NCI-H1105 treated with DMSO at 0.1 percent for 48 hours (cell line): ENCODE measurements around the gene KLK5.
A peak's percentile ranks its signal among the peaks of the same experiment; 100 is the strongest.
"Not testable (repeated sequence)": the region's sequence is repeated elsewhere in the genome, so short reads cannot be mapped to it uniquely, and the experiment has no call there.

Source experiments
- DNase-seq: peaks from one replicate; lab custom pipeline; 2025; lab: John Stamatoyannopoulos, UW

The KLK5 gene

DNA sequence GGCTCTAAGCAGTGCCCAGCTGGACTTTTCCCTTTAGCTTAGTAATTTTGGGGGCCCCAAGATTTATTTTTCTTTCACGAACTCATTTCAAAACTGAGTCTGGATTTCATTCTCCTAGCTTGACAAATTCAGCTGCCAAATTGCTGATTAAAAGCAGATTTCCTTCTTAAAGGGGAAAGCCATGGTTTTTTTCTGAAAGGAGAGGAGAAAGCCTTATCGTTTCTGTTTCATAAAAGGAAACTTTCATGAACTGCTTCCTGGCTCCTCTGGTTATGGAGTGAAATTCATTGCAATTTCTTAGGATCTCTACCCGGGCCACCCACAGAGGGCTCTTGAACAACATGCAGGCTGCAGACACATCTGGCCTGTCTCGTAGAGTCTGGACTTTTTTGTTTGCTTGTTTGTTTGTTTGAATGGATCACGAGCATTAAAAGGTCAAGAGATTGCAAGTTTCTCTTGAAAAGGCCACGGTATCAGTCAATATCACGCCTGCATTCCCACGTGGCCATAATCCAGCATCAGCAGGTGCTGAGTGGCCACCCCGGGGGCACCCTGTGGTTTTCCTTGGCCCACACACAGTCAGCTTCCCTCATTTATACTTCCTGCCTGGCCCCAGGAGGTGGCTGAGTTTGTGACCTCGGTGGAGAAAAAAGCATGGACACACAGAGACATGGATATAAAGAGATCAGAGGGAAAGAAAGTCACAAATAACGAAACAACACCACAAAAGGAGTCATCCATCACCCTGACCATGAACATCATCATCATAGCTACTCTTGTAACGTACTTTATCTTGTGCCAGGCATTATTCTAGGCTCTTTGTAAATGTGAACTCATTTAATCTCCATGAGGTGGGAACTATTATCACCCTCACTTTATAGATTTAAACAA is 31.2 kb downstream of the KLK5 start:
- DNase-seq: no peak

DNA sequence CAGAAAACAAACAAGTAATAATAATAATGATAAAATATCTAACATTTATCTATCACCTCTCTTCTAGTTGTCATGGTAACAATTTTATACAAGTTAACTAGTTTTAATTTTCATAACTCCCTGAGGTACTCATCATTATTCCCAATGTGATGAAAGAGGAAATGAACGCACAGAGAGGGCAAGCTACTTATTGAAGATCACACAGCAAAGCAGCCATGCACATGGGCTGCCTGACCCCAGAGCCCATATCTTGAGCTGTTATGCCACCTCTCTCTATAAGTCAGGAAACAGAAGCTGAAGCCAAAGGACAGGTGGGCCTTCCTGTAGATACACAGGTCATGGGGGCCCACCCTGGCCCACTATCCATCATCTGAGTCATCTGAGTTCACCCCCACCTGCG is 36.8 kb downstream of the KLK5 start:
- no peak for DNase-seq

DNA sequence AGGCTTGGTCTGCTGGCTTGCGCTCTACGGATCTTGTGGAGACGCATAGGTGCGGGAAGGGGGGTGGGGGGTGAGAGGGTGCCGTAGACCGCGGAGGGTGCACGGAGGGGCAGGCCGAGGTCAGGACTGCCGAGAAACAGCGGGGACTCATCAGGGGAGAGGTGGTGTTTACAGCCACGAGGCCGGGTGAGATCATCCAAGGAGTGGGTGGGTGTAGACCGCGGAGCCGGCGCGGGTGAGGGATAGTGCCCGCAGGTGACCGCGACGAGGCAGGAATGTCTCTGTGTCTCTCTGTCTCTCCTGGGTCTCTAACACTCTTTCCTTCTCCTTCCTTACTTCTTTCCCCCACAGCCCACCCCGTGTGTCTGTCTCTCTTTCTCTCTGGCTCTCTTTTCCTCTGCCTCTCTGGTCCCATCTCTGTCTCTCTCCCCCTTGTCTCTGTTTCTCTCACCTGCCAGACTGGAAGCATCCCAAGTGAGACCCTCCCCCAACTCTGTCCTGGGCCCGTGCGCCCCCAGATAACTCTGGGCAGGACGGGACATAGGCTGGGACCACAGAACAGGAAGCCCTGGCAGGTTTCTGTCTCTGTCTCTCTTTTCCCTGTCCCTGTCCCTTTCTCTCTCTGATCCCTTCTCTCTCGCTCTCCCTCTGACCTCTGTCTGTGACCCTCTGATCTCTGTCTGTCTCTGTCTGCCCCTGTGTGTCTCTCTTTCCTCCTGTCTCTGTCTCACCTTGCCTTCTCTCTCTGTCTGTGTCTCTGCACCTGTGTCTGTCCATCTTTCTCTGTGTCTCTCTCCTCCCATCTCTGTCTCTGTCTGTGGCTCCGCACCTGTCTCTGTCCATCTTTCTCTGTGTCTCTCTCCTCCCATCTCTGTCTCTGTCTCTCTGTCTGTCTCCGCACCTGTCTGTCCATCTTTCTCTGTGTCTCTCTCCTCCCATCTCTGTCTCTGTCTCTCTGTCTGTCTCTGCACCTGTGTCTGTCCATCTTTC is 39.8 kb downstream of the KLK5 start:
- DNase-seq: no peak

DNA sequence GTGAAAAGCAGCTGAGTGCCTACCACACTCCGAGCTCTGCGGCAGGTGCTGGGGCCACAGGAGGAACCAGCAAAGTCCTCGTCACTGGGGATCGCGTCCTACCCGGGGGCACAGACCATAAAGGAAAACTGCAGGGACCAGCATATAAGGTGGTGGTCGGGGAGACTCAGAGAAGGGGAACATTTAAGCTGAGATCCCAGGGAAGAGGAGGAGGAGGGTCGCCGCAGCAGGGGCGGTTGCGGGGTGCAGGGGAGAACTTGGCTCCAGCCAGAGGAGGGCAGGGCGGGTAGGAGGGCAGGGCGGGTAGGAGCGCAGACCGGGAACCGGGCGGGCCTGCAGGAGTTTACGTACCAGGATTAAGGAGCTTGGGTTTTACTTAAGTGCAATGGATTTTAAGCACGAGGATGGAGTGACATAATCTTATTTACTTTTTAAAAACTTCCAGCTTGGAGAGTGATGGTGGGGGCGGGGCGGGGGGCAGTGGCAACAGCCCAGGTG is 40.7 kb downstream of the KLK5 start:
- no peak for DNase-seq

DNA sequence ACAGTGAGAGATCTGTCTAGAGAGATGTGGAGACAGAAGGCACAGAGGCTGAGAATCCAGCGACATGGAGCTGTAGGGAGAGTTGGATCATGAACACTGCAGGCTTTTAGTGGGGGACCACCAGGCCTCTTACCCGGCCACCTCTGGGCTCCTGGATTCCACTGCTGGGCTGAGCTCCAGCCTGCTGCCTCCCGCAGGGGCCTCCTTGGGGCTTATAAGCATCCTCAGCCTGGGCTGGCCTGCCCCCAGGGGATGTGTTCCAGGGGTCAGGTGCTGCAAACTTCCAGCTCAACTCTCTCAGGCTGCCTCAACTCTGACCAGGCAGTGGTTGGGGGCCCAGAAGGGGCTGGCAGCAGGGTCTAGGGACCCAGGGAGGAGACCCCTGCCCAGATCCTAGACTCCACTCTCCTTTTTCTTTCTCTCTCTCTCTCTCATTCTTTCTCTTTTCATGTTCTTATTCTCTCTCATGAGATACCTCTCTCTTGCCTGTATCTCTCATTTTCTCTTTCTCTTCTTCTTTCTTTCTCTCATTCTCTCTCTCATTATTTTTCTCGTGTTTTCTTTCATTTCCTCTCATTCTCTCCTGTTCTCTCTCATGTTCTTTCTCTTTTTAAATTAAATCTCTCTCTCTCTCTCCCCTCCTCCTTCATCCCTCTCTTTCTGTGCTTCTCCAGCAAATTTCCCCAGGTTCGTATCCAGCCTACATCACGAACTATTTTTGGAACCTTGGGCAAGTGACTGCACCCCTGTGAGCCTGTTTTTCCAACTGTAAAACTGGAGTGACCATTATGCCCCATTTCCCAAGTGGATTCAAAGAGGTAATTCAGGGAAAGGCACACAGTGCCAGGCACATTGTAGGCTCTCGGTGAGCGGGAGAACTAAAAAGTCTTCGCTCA is 41.4 kb downstream of the KLK5 start, which contains the start of gene KLK4:
Gene KLK4 (minus strand): TSS at position 190 of the 896 bp plus-strand sequence. CDS start 657 bp downstream, outside the sequence.
- DNase-seq: no peak

DNA sequence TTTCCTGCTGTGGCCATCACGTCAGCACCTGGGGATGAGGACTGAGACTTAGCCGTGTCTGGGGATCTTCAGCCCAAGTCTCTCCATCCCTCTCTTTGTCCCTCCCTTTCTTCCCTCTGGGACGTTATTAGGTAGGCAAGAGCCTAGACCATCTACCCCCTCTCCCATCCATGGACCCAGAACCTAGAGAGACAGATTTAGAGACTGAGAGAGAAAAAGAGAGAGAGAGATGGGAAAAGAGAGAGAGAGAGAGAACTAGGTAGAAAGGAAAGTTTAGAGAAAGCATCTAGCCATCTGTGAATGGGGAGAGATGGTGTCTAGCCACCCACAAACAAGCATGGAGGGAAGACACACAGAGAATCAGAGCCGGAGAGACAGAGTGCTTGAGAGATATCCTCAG is 42.1 kb downstream of the KLK5 start:
- no peak for DNase-seq

DNA sequence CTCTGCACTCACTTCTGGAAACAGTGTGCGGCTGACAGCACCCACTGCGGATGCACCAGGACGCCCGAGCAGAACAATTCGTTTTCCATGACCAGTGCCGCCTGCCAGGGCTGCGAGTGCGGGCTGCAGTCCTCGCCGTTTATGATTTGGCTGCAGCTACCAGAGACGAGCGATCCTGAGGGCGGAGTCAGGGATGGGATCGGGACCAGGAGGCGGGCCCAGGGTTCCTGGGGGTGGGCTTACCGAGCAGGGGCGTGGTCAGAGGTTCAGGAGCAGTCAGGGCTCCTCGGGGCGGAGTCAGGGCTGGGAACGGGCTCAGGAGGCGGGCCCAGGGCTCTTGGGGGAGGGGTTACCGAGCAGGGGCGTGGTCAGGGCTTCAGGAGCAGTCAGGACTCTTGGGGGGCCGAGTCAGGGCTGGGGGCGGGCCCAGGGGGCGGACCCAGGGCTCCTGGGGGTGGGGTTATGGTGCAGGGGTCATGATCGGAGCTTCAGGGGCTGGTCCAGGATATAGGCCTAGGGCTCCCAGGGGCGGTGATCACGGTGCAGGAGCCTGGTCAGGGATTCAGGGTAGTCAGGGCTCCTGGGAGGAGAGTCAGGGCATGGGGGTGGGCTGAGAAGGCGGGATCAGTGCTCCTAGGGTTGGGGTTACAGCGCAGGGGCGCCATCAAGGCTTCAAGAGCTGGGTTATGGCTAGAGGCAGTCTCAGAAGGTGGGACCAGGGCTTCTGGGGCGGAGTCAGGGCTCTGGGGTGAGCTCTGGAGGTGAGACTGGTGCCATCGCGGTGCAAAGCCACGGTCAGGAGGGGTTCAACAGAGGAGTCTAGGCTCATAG is 43.4 kb downstream of the KLK5 start:
- peak; percentile 23 for DNase-seq

DNA sequence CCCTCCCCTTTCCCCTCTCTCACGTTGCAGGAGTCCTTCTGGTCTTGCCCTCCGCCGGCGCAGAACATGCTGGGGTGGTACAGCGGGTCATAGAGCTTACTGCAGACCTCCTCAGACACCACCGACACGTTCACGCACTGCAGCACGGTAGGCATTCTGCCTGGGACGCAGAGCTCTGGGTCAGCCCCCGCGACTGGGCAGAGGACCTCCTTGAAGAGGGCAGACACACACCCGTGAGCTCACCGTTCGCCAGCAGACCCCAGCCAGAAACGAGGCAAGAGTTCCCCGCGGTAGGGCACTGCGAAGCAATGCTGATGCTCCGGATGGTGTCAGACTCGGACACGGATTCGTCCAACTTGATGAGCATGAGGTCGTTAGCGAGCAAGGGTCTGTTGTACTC is 44.5 kb downstream of the KLK5 start:
- DNase-seq: no peak

DNA sequence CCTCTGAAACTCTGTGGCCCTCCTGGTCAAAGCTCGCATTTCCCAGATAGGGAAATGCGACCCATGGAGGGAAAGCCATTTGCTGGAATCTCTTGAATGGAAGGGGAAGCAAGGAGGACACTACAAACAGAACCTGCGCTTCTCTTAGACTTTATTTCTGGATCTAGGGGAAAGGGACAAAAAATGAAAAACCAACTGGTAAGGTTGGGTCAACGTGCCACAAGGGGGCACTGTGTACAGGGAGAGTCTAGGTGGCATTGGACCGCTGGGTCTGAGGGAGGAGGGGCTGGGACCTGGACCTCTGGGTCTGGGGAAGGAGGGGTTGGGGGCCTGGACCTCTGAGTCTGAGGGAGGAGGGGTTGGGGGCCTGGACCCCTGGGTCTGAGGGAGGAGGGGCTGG is 46.6 kb downstream of the KLK5 start:
- peak; percentile 23 for DNase-seq

DNA sequence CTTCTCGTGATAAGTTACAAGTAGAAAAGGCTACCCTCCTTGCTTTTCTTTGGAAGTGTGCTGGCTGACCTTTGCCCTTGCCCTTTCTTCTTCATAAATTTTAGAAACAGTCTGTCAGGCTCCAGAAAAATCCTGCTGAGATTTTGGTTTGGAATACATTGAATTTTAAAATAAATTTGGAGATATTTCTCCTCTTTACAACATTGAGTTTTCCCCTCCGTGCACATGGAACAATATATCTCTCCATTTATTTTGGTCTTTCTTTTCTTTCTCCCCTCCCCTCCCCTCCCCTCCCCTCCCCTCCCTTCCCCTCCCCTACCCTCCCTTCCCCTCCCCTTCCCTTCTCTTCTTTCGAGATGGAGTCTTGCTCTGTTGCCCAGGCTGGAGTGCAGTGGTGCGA is 50.2 kb downstream of the KLK5 start:
- no peak for DNase-seq

DNA sequence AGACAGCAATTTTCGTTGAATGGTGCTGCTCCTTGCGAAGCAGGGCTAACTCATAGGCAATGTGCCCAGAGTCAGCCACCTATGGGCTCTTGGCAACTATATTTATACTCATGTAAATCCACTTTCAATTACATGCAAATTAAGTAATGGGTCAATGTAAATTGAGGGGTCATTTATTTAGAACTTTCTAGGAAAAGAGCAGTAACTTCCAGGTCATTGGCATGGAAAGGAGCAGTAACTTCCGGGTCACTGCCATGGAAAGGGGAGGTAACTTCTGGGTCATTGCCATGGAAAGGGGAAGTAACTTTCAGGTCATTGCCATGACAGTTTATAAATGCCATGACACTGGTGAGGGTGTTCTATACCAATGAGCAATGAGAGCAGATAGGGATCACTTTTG is 53.3 kb downstream of the KLK5 start:
- no peak for DNase-seq

DNA sequence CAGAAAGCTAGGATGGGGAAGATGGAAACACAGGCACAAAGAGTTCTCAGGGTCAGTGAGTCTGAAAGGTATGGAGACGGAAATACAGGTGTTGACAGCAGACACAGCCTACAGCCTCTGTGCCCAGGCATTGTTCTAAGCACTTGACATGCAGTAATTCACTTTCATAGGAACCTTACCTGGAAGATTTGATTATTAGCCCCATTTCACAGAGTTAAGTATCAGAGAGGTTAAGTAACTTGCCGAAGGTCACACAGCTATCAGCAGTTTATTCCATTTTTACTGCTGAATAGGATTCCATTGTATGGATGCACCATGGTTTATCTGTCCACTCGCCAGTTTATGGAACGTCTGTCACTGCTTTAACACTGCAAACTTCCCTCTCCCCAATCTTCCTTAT is 54.8 kb downstream of the KLK5 start:
- DNase-seq: no peak

DNA sequence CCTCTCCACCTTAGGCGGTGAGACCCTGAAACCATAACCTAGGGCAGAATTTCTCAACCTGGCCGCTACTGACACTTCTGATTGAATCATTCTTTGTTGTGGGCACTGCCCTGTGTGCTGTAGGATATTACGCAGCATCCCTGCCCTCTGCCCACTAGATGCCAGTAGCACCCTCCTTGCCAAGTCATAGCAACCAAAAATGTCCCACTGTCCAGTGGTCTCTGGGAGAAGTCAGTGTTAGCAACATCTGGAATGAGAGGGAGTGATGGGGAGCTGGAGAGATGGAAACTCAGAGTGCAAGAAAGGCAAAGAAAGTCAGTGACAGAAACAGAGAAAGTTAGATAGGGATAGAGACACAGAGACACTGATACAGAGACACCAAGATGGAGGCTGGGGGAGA is 55.2 kb downstream of the KLK5 start:
- no peak for DNase-seq

DNA sequence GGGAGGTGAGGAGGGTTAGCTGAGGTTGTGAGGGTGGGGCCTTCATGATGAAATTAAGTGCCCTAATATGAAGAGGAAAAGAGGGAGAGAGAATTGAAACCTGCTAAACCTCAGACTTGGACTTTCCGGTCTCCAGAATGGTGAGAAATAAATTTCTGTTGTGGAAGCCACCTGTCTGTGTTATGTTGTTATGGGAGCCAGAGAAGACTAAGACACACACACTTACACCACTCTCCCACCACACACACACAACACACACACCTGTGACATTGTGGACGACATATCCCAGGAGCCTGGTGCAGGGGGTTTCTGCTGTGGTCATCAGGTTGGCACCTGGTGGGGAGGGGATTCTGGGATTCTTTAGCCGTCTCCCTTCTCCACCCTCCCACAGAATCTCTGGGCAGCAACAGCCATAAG is 55.6 kb downstream of the KLK5 start:
- no peak for DNase-seq

DNA sequence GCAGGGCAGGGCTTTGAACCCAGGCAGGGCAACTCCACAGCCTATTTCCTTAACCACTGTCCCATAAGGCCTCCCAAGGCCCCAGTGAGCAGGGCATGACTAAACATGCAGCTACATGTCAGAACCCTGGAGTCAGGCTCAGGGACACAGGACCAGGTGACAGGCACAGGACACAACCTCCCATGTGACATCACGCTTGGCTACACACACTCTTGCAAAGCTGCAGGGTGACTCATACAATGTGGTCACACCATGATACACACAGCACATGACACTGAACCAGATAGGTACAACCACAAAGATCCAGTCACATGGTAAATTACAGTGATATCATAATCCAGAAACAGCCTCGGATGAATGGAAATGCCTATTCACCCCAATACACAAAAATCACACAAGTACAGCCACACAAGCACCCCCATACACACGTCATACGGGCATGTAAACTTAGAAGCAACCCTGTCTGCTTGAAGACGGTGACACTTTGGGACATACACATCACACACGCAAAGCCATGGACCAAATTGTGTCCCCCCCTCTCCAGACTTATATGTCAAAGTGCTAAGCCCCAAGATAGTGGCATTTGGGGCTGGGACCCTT is 56.1 kb downstream of the KLK5 start:
- peak; percentile 11 for DNase-seq

DNA sequence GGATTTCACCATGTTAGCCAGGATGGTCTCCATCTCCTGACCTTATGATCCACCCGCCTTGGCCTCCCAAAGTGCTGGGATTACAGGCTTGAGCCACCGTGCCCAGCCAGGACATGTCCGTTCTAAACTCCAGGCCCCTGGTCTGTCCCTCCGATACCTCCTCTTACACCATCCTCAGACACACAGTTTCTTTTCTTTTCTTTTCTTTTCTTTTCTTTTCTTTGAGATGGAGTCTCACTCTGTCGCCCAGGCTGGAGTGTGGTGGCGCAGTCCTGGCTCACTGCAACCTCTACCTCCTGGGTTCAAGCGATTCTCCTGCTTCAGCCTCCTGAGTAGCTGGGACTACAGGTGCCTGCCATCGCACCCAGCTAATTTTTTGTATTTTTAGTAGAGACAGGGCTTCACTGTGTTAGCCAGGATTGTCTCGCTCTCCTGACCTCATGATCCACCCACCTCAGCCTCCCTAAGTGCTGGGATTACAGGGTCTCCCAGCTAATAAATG is 56.7 kb downstream of the KLK5 start:
- not testable (repeated sequence) for DNase-seq

DNA sequence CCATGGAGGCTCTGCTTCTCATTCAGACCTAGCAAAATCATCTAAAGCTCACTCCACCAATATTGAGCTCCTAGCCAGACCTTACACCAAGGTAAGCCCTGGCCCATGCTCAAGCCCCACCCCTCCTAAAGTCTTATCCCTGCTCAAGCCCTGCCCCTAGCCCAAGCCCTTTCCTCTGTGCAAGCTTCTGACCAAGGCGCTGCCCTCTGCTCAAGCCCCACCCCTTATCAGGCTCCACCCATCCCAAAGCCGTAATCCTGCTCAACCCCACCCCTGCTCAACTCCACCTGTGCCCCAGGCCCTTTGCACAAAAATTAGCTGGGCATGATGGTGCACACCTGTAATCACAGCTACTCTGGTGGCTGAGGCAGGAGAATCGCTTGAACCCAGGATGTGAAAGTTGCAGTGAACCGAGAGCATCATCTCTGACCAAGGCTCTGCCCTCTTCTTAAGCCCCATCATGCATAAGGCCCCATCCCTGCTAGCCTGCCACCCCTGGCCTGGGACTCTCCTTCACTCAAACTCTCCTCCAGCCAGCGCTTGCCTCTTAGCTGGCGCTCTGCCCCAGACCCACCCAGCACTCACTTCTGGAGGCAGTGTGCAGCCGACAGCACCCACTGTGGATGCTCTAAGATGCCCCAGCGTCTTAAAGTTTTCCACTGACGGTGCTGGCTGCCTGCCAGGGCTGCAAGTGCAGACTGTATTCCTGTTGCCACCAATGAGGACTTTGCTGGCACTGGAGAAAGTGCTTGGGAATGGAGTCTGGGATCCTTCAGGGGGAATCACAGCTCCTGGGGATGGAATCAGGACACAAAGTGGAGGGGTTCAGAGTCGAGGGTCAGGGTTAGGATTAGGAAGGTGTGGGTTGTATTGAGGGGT is 58.1 kb downstream of the KLK5 start:
- no peak for DNase-seq
